Ramos (cell line): ENCODE data around the gene JMJD8.

Source experiments
- in situ Hi-C: fragments of 300-500 bp; cut with MboI; formaldehyde crosslinking; loops from one replicate; pipeline ENCODE4 v1.14.3; 2022; ENCODE audit warnings: low sequenced_read_pairs; ENCODE audit not compliant: unreplicated experiment

JMJD8 gene

GRCh38 chr16:668519-669171, 15.5 kb downstream of the JMJD8 start:
- in situ Hi-C loops: no loop called here

- in situ Hi-C loops: no loop called here
These were observed 16.2 kb downstream of the JMJD8 start, which contains the start of gene RHOT2 for GRCh38 chr16:667780-668518. Gene RHOT2, plus strand, starts transcription at chr16:668132. Its CDS starts 68 bp downstream, at chr16:668200.

- in situ Hi-C loops: no loop called here
These were observed 16.9 kb downstream of the JMJD8 start for GRCh38 chr16:667113-667779.

GRCh38 chr16:666572-666971, 17.6 kb downstream of the JMJD8 start:
- in situ Hi-C loops: no loop called here

- in situ Hi-C loops: no loop called here
These were observed 21.5 kb downstream of the JMJD8 start for GRCh38 chr16:662597-662996.

GRCh38 chr16:662095-662494, 22.0 kb downstream of the JMJD8 start:
- in situ Hi-C loops: no loop called here

- in situ Hi-C loops: no loop called here
These were observed 22.8 kb downstream of the JMJD8 start for GRCh38 chr16:661184-661821.

- in situ Hi-C loops: no loop called here
These were observed 23.5 kb downstream of the JMJD8 start for GRCh38 chr16:660459-661183.

- in situ Hi-C loops: no loop called here
These were observed 24.0 kb downstream of the JMJD8 start for GRCh38 chr16:660132-660458.

GRCh38 chr16:659618-660017, 24.5 kb downstream of the JMJD8 start:
- in situ Hi-C loops: no loop called here

GRCh38 chr16:658679-659571, 25.2 kb downstream of the JMJD8 start:
- in situ Hi-C loops: no loop called here

- in situ Hi-C loops: no loop called here
These were observed 26.6 kb downstream of the JMJD8 start for GRCh38 chr16:657487-657886.

- in situ Hi-C loops: no loop called here
These were observed 30.1 kb downstream of the JMJD8 start for GRCh38 chr16:654034-654433.

- in situ Hi-C loops: no loop called here
These were observed 31.5 kb downstream of the JMJD8 start for GRCh38 chr16:652454-653305.

- in situ Hi-C loops: no loop called here
These were observed 32.3 kb downstream of the JMJD8 start for GRCh38 chr16:651844-652243.

- in situ Hi-C loops: no loop called here
These were observed 34.5 kb downstream of the JMJD8 start for GRCh38 chr16:649631-650030.

GRCh38 chr16:648781-649589, 35.1 kb downstream of the JMJD8 start, which contains the start of gene WDR90:
Gene WDR90, plus strand, starts transcription at chr16:649365. Its CDS starts 52 bp downstream, at chr16:649417.
- in situ Hi-C loops: no loop called here
